ENCODE results near the gene ARHGAP26. TPM values are rescaled to one million over a fixed set of nuclear protein-coding genes. Genes with fewer than 3 reads are reported as not detected.

The ARHGAP26 gene
- total and polyA plus RNA-seq, 2 of the 4 experiments (the other 2 are of a cell fraction): 0.54 to 0.56 TPM

GRCh38 chr5:143243103-143243502, 472.9 kb downstream of the ARHGAP26 start:
- POLR2A ChIA-PET (ENCODE audit: unreplicated experiment): no interaction called here
- peak overlapping the region; percentile 76 for H2BK5ac ChIP-seq (ENCODE audit: low read depth, low read length, poor library complexity, severe bottlenecking)
- H4K8ac ChIP-seq (ENCODE audit: low read depth in 2 of 2, low read length in 2 of 2): peak overlapping the region; percentile 0 to 90
- DNase-seq (no peak), ATAC-seq (ENCODE audit: low read depth) (no peak)
- H2AK5ac ChIP-seq (ENCODE audit: low read depth, low read length): peak overlapping the region; percentile 93
- H3K56ac ChIP-seq (ENCODE audit: extremely low read depth, insufficient read depth, low read length): peak overlapping the region; percentile 22; the same call in 1 of the 2 replicates
- WGBS, 2 experiments (ENCODE audit: extremely low coverage in 2 of 2, insufficient read length in 1 of 2): 100% methylated on average over 2 of the region's 6 CpGs; no CpG with 5 or more reads in 1 of the 2 experiments
- peak overlapping the region; percentile 24; the same call in 1 of the 2 replicates for H3K23ac ChIP-seq (ENCODE audit: low read depth, low read length)
- peak overlapping the region; percentile 89 for H2BK20ac ChIP-seq (ENCODE audit: low read depth, low read length)
- peaks cover 26% of the 10 kb centered on the region for H3K9me1 ChIP-seq (ENCODE audit: insufficient read depth, low read length)
- H3K4me1 ChIP-seq (ENCODE audit: control insufficient read depth, insufficient read depth, low read length): peaks cover 34% of the 10 kb centered on the region
- peak overlapping the region; percentile 91 for H4K91ac ChIP-seq (ENCODE audit: insufficient read depth, low read depth, low read length)
- peak overlapping the region; percentile 43 for H2AK9ac ChIP-seq (replicated peaks; ENCODE audit: low read depth, low read length, poor library complexity)
- peaks cover 0 to 11% of the 10 kb centered on the region in 2 experiments; a peak in 2 of 4 replicates for H3K79me1 ChIP-seq (ENCODE audit: low read depth in 1 of 2, low read length in 2 of 2)
- intact Hi-C loops (cut with micrococcal nuclease) (loop anchor here (5.0 kb wide), 2 partner anchors 36 to 136 kb away; no protein-coding TSS in a partner anchor), in situ Hi-C loops (cut with MboI; ENCODE audit: low sequenced_read_pairs) (no loop called here), dilution Hi-C loops (cut with HindIII; ENCODE audit: low sequenced_read_pairs, unreplicated experiment) (no loop called here)
- no TSS peak for BruUV-seq (replicated peaks)
- H2AFZ ChIP-seq (replicated peaks; ENCODE audit: low read length, poor library complexity): peak overlapping the region; percentile 74
- H3K4me2 ChIP-seq (ENCODE audit: low read depth, low read length): no peak overlapping the region
- H3K27me3 ChIP-seq (ENCODE audit: control insufficient read depth, insufficient read depth, low read length): no peaks in the 10 kb centered on the region
- CTCF ChIA-PET: no interaction called here
- H4K20me1 ChIP-seq (ENCODE audit: insufficient read depth, low read length): no peaks in the 10 kb centered on the region
- peak overlapping the region; percentile 94 for H2BK120ac ChIP-seq (ENCODE audit: low read depth, low read length)
- H3K14ac ChIP-seq (replicated peaks; ENCODE audit: low read depth, low read length): peak overlapping the region; percentile 55
- H3K4me3 ChIP-seq (ENCODE audit: insufficient read depth, low read depth, low read length): no peak overlapping the region
- H3K4ac ChIP-seq (ENCODE audit: low read depth, low read length): peak overlapping the region; percentile 91
- peak overlapping the region; percentile 92 for H3K18ac ChIP-seq (ENCODE audit: low read depth, low read length)
- peak overlapping the region; percentile 42 for H2BK15ac ChIP-seq (ENCODE audit: low read depth, low read length)
- no peak for TF ChIP-seq CHD1 (IDR thresholded peaks at IDR 0.05; ENCODE audit: low read depth, low read length)
- no peak for TF ChIP-seq BHLHE40 (IDR thresholded peaks at IDR 0.05; ENCODE audit: low read depth, low read length)
- no peak for TF ChIP-seq RFX5 (IDR thresholded peaks at IDR 0.05; ENCODE audit: low read depth, low read length)
- no peak for TF ChIP-seq RAD21 (IDR thresholded peaks at IDR 0.05; ENCODE audit: low read length)
- TF ChIP-seq FOS (IDR thresholded peaks at IDR 0.05; ENCODE audit: low read depth, low read length): no peak
- TF ChIP-seq NFE2L2 (IDR thresholded peaks at IDR 0.05; ENCODE audit: low read depth, low read length): no peak
- TF ChIP-seq, protein P1, sequence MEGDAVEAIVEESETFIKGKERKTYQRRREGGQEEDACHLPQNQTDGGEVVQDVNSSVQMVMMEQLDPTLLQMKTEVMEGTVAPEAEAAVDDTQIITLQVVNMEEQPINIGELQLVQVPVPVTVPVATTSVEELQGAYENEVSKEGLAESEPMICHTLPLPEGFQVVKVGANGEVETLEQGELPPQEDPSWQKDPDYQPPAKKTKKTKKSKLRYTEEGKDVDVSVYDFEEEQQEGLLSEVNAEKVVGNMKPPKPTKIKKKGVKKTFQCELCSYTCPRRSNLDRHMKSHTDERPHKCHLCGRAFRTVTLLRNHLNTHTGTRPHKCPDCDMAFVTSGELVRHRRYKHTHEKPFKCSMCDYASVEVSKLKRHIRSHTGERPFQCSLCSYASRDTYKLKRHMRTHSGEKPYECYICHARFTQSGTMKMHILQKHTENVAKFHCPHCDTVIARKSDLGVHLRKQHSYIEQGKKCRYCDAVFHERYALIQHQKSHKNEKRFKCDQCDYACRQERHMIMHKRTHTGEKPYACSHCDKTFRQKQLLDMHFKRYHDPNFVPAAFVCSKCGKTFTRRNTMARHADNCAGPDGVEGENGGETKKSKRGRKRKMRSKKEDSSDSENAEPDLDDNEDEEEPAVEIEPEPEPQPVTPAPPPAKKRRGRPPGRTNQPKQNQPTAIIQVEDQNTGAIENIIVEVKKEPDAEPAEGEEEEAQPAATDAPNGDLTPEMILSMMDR (conservative IDR thresholded peaks at IDR 0.05; ENCODE audit: low read depth, low read length): no peak
- TF ChIP-seq SMC3 (IDR thresholded peaks at IDR 0.05; ENCODE audit: low read depth, low read length): no peak
- no peak for TF ChIP-seq POLR2A (IDR thresholded peaks at IDR 0.05; ENCODE audit: low read depth, low read length)
- TF ChIP-seq MAZ (IDR thresholded peaks at IDR 0.05; ENCODE audit: borderline replicate concordance, low read depth, low read length): no peak
- no peak for TF ChIP-seq CEBPB (IDR thresholded peaks at IDR 0.05; ENCODE audit: low read depth, low read length)
- TF ChIP-seq RCOR1 (IDR thresholded peaks at IDR 0.05; ENCODE audit: insufficient replicate concordance, low read length): no peak
- H4K5ac ChIP-seq (ENCODE audit: low read depth, low read length): peak overlapping the region; percentile 95
- no peaks in the 10 kb centered on the region for H3K36me3 ChIP-seq (ENCODE audit: control insufficient read depth, insufficient read depth, low read length)
- no peaks in the 10 kb centered on the region for H3K9me3 ChIP-seq (ENCODE audit: control insufficient read depth, insufficient read depth, low read length)
- peak overlapping the region; percentile 43 for H3K27ac ChIP-seq (ENCODE audit: insufficient read depth, low read length)
- H3K9ac ChIP-seq (ENCODE audit: low read depth, low read length): no peak overlapping the region
